GM21825 (cell line): ENCODE results near the gene MERTK.
"Not testable (repeated sequence)": the region's sequence is repeated elsewhere in the genome, so short reads cannot be mapped to it uniquely, and the experiment has no call there.

Experiments
- ATAC-seq: cut with Tn5 transposase; IDR thresholded peaks from one replicate; pipeline ENCODE4 v1.9.1; 2021; ENCODE audit warnings: mild to moderate bottlenecking, moderate library complexity; ENCODE audit not compliant: unreplicated experiment

MERTK gene

GRCh38 chr2:112065966-112066365, 167.6 kb downstream of the MERTK start:
- ATAC-seq, result no peak

- ATAC-seq, result not testable (repeated sequence)
These were observed 171.4 kb downstream of the MERTK start for GRCh38 chr2:112069794-112070193.

GRCh38 chr2:112073875-112074274, 175.5 kb downstream of the MERTK start:
- no peak for ATAC-seq

- ATAC-seq, result no peak
These were observed 176.1 kb downstream of the MERTK start for GRCh38 chr2:112074506-112074905.

- no peak for ATAC-seq
These were observed 177.3 kb downstream of the MERTK start for GRCh38 chr2:112075490-112076260.

GRCh38 chr2:112077814-112078213, 179.4 kb downstream of the MERTK start:
- ATAC-seq, result no peak
